ENCODE results near the gene PTP4A2. TPM values are rescaled to one million over a fixed set of nuclear protein-coding genes. Genes with fewer than 3 reads are reported as not detected.

Gene PTP4A2
- total and polyA plus RNA-seq, 2 of the 13 experiments (the other 11 are each of a cell fraction or from before 2014, with no cell fraction given), result 173 to 225 TPM

DNA sequence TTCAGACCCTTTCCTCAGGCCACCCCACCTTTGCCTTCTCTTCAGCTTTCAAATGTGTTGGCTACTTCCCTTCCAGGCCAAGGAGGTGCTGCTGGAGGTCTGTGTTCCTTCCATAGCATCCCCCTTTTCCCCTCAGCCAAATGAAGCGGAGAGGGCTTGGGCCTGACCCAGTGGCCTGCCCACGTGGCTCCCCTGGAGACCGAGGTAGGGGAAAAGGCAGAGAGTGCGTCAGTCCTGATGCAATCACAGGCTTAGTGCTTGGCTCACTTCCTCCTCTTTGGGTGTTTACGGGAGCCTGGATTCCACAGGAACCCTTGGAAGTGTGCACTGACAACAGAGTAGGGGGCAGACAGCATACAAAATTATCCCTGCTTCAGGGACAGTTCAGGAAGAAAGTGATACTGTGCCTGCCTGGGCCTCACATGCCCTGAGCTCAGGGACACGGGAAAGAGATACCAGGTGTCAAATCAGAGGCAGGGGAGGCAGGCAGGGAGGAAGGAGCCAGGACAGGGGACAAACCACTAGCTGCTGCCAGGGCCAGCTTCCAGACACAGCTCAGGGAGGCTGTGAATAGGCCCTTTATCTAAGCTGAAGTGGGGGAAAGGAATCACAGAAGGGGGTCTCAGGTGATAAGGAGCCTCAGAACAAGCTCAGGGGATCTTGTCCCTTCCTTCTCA is 16.6 kb upstream of the PTP4A2 start (continued):
- 0 out of 2 replicates have a peak, but pooled peaks have one; percentile 35 for TF ChIP-seq CREB1 (IDR thresholded peaks at IDR 0.05)
- TF ChIP-seq CREB1 (CRISPR knock-in tag; IDR thresholded peaks at IDR 0.05), result peak; percentile 68
- TF ChIP-seq MAFG (CRISPR knock-in tag; IDR thresholded peaks at IDR 0.05), result no peak
- 0 out of 2 replicates have a peak, but pooled peaks have one; percentile 17 for TF ChIP-seq GATAD1 (CRISPR knock-in tag; IDR thresholded peaks at IDR 0.05)
- TF ChIP-seq MBD4 (IDR thresholded peaks at IDR 0.05; ENCODE audit: borderline replicate concordance, low read length), result no peak
- TF ChIP-seq ZNF510 (CRISPR knock-in tag; IDR thresholded peaks at IDR 0.05; ENCODE audit: low read depth), result 0 out of 2 replicates have a peak, but pooled peaks have one; percentile 27
- peak; percentile 8; the same call in 1 of the 2 replicates for TF ChIP-seq SMC3 (IDR thresholded peaks at IDR 0.05; ENCODE audit: low read length)
- no peak for TF ChIP-seq ZNF34 (CRISPR knock-in tag; IDR thresholded peaks at IDR 0.05; ENCODE audit: borderline replicate concordance)
- no peak for TF ChIP-seq ZBTB3 (CRISPR knock-in tag; IDR thresholded peaks at IDR 0.05; ENCODE audit: borderline replicate concordance, low read depth)
- no peak for TF ChIP-seq CC2D1A (CRISPR knock-in tag; IDR thresholded peaks at IDR 0.05)
- TF ChIP-seq ZFX (CRISPR knock-in tag; IDR thresholded peaks at IDR 0.05; ENCODE audit: low read depth), result peak; percentile 81
- no peak for TF ChIP-seq THYN1 (CRISPR knock-in tag; IDR thresholded peaks at IDR 0.05; ENCODE audit: borderline replicate concordance, low read depth)
- TF ChIP-seq POLR2AphosphoS2 (IDR thresholded peaks at IDR 0.05; ENCODE audit: low read depth, low read length), result no peak
- TF ChIP-seq, protein P1, sequence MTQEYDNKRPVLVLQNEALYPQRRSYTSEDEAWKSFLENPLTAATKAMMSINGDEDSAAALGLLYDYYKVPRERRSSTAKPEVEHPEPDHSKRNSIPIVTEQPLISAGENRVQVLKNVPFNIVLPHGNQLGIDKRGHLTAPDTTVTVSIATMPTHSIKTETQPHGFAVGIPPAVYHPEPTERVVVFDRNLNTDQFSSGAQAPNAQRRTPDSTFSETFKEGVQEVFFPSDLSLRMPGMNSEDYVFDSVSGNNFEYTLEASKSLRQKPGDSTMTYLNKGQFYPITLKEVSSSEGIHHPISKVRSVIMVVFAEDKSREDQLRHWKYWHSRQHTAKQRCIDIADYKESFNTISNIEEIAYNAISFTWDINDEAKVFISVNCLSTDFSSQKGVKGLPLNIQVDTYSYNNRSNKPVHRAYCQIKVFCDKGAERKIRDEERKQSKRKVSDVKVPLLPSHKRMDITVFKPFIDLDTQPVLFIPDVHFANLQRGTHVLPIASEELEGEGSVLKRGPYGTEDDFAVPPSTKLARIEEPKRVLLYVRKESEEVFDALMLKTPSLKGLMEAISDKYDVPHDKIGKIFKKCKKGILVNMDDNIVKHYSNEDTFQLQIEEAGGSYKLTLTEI (CRISPR knock-in tag; conservative IDR thresholded peaks at IDR 0.05), result no peak
- no peak for TF ChIP-seq ZNF780A (CRISPR knock-in tag; IDR thresholded peaks at IDR 0.05)
- no peak for TF ChIP-seq GPN1 (CRISPR knock-in tag; IDR thresholded peaks at IDR 0.05; ENCODE audit: borderline replicate concordance)
- no peak for TF ChIP-seq HIC2 (CRISPR knock-in tag; IDR thresholded peaks at IDR 0.05; ENCODE audit: low read depth)
- no peak for TF ChIP-seq ZNF558 (CRISPR knock-in tag; IDR thresholded peaks at IDR 0.05; ENCODE audit: borderline replicate concordance)
- no peak for TF ChIP-seq IRX3 (CRISPR knock-in tag; IDR thresholded peaks at IDR 0.05; ENCODE audit: borderline replicate concordance, low read depth)
- TF ChIP-seq RELA (CRISPR knock-in tag; IDR thresholded peaks at IDR 0.05), result no peak
- no peak for TF ChIP-seq ZBTB26 (CRISPR knock-in tag; IDR thresholded peaks at IDR 0.05; ENCODE audit: borderline replicate concordance)

All from HepG2 (cell line).